Measurements from ENCODE around the gene MAP7D3. TPM values are rescaled to one million over a fixed set of nuclear protein-coding genes. Genes with fewer than 3 reads are reported as not detected.

MAP7D3 gene
- total RNA-seq, 4 donors from 2014 or later, result 14.5 to 21.2 (median 17.1) TPM

GRCh38 chrX:136183917-136184316, 67.3 kb downstream of the MAP7D3 start:
- TF ChIP-seq POLR2A (IDR thresholded peaks at IDR 0.05; ENCODE audit: low read depth) (no peak), POLR2AphosphoS5 (IDR thresholded peaks at IDR 0.05) (no peak), EP300 (IDR thresholded peaks at IDR 0.05) (no peak), CTCF (IDR thresholded peaks at IDR 0.05) (no peak)
- Histone ChIP-seq H3K9me3 (no peaks in the 10 kb centered on the region), H3K4me3 (peak overlapping the region in 3 of 4 donors; percentile 12 to 21 (median 19)), H3K4me1 (peaks cover 29 to 85% (median 66%) of the 10 kb centered on the region in 4 donors), H3K27me3 (no peaks in the 10 kb centered on the region), H3K36me3 (no peaks in the 10 kb centered on the region), H3K27ac (replicated peaks in 1 of 4) (peak overlapping the region; percentile 84 to 99 (median 96))
- 32% methylated on average over 1 of the region's 1 CpG for WGBS
- DNase-seq (ENCODE audit: extremely low spot score), result no peak
- intact Hi-C loops (cut with DNase I), result no loop called here

GRCh38 chrX:136183172-136183571, 68.0 kb downstream of the MAP7D3 start:
- intact Hi-C loops (cut with DNase I), result no loop called here
- TF ChIP-seq CTCF (IDR thresholded peaks at IDR 0.05) (no peak), EP300 (IDR thresholded peaks at IDR 0.05) (no peak), POLR2A (IDR thresholded peaks at IDR 0.05; ENCODE audit: low read depth) (no peak), POLR2AphosphoS5 (IDR thresholded peaks at IDR 0.05) (no peak)
- no peak for DNase-seq (ENCODE audit: extremely low spot score)
- Histone ChIP-seq H3K4me1 (peaks cover 23 to 85% (median 64%) of the 10 kb centered on the region in 4 donors), H3K4me3 (peak overlapping the region in 1 of 4 donors; percentile 21), H3K9me3 (no peaks in the 10 kb centered on the region), H3K27ac (replicated peaks in 1 of 4) (peak overlapping the region; percentile 84 to 99 (median 96)), H3K36me3 (no peaks in the 10 kb centered on the region), H3K27me3 (no peaks in the 10 kb centered on the region)
- WGBS, result 49% methylated on average over 4 of the region's 4 CpGs

GRCh38 chrX:136182414-136182813, 68.8 kb downstream of the MAP7D3 start:
- peak overlapping the region; percentile 84 to 99 (median 96) for H3K27ac ChIP-seq (replicated peaks in 1 of 4)
- 42% methylated on average over 3 of the region's 3 CpGs for WGBS
- H3K4me3 ChIP-seq, result no peak overlapping the region
- no peak for DNase-seq (ENCODE audit: extremely low spot score)
- H3K27me3 ChIP-seq, result no peaks in the 10 kb centered on the region
- TF ChIP-seq POLR2AphosphoS5 (IDR thresholded peaks at IDR 0.05) (peak; percentile 48 to 71), CTCF (IDR thresholded peaks at IDR 0.05) (no peak), POLR2A (IDR thresholded peaks at IDR 0.05; ENCODE audit: low read depth) (no peak)
- peaks cover 25 to 85% (median 71%) of the 10 kb centered on the region in 4 donors for H3K4me1 ChIP-seq
- no peaks in the 10 kb centered on the region for H3K36me3 ChIP-seq
- intact Hi-C loops (cut with DNase I), result no loop called here
- no peaks in the 10 kb centered on the region for H3K9me3 ChIP-seq

- peaks cover 27 to 90% (median 74%) of the 10 kb centered on the region in 4 donors for H3K4me1 ChIP-seq
- intact Hi-C loops (cut with DNase I), result no loop called here
These were observed 72.1 kb downstream of the MAP7D3 start for GRCh38 chrX:136179133-136179532.

GRCh38 chrX:136176399-136176825, 74.8 kb downstream of the MAP7D3 start:
- Histone ChIP-seq H3K36me3 (no peaks in the 10 kb centered on the region), H3K4me1 (peaks cover 21 to 97% (median 81%) of the 10 kb centered on the region in 4 donors), H3K9me3 (no peaks in the 10 kb centered on the region), H3K27ac (replicated peaks in 1 of 4) (peak overlapping the region; percentile 84 to 99 (median 96)), H3K4me3 (no peak overlapping the region), H3K27me3 (no peaks in the 10 kb centered on the region)
- WGBS, result 32% methylated on average over 2 of the region's 2 CpGs
- DNase-seq (ENCODE audit: extremely low spot score), result no peak
- TF ChIP-seq EP300 (IDR thresholded peaks at IDR 0.05), result peak; percentile 82
- TF ChIP-seq POLR2AphosphoS5 (IDR thresholded peaks at IDR 0.05), result peak; percentile 89 to 93
- no peak for TF ChIP-seq CTCF (IDR thresholded peaks at IDR 0.05)
- intact Hi-C loops (cut with DNase I), result no loop called here

More at GRCh38 chrX:136179133-136179532, 72.1 kb downstream of the MAP7D3 start:
- no peaks in the 10 kb centered on the region for H3K27me3 ChIP-seq
- peak overlapping the region; percentile 84 to 99 (median 96) for H3K27ac ChIP-seq (replicated peaks in 1 of 4)
- WGBS, result 55% methylated on average over 4 of the region's 4 CpGs
- TF ChIP-seq POLR2A (IDR thresholded peaks at IDR 0.05; ENCODE audit: low read depth) (no peak), EP300 (IDR thresholded peaks at IDR 0.05) (no peak), POLR2AphosphoS5 (IDR thresholded peaks at IDR 0.05) (peak in 1 of 2 donors; percentile 9)
- no peak overlapping the region for H3K4me3 ChIP-seq
- no peaks in the 10 kb centered on the region for H3K36me3 ChIP-seq
- H3K9me3 ChIP-seq, result no peaks in the 10 kb centered on the region
- DNase-seq (ENCODE audit: extremely low spot score), result no peak

All from esophagus muscularis mucosa (tissue), 4 donors.